Right atrium auricular region (tissue), 2 donors: ENCODE results near the gene CD274. TPM values are rescaled to one million over a fixed set of nuclear protein-coding genes. Genes with fewer than 3 reads are reported as not detected.
A peak's percentile ranks its signal among the peaks of the same experiment; 100 is the strongest.

Source experiments
- DNase-seq: peaks from one replicate; pipeline ENCODE4 v3.0.0-alpha.2; 2019; ENCODE audit warnings: low spot score
- H3K27ac ChIP-seq, 2 donors: fragments of 200-600 bp; sonication (generic); 1 replicate in 1 of 2; 2 replicates in 1 of 2; pipeline ENCODE4 v1.5.1; 2016 to 2019
- H3K27me3 ChIP-seq, 2 donors: fragments of 200-600 bp; sonication (generic); one replicate each; pipeline versions ENCODE4 v1.5.1 to v1.6.0; 2017 to 2019
- H3K36me3 ChIP-seq: fragments of 200-600 bp; sonication (generic); one replicate; pipeline ENCODE4 v1.5.1; 2016
- H3K4me1 ChIP-seq, 2 donors: fragments of 200-600 bp; sonication (generic); one replicate each; pipeline versions ENCODE4 v1.5.1 to v1.6.0; 2017 to 2019
- H3K4me3 ChIP-seq, 2 donors: fragments of 200-600 bp; sonication (generic); 1 replicate in 1 of 2; 2 replicates in 1 of 2; pipeline ENCODE4 v1.5.1; 2017 to 2019; ENCODE audit warnings: mild to moderate bottlenecking in 1 of 2, moderate library complexity in 1 of 2
- H3K9me3 ChIP-seq, 2 donors: fragments of 200-600 bp; sonication (generic); one replicate each; pipeline ENCODE4 v1.5.1; 2019
- total RNA-seq, 2 donors: library from RNA; depleted of rRNA; stranded (reverse); fragments of >200 nt; gene quantifications; one replicate each; pipeline ENCODE4 v1.1.0, GENCODE V29; 2016
- TF ChIP-seq, protein P1 (sequence below), 2 donors: fragments of 200-600 bp; sonication (generic); IDR thresholded peaks; one replicate each; pipeline ENCODE4 v1.5.1; 2019; ENCODE audit warnings: antibody characterized with exemption in 2 of 2

The CD274 gene
- total RNA-seq, result 10 to 100 TPM in 1 of 2 donors, 1 to 10 TPM in 1; 6.6 to 14.1 TPM

- Histone ChIP-seq H3K27ac (peak within 1 kb of the TSS; percentile 83 to 84), H3K4me3 (peak within 1 kb of the TSS; percentile 64 to 66), H3K4me1 (peaks cover 0 to 18% of the 10 kb centered on the region in 2 donors), H3K36me3 (no peaks in the 10 kb centered on the region), H3K27me3 (no peaks in the 10 kb centered on the region), H3K9me3 (no peaks in the 10 kb centered on the region)
- TF ChIP-seq, protein P1, sequence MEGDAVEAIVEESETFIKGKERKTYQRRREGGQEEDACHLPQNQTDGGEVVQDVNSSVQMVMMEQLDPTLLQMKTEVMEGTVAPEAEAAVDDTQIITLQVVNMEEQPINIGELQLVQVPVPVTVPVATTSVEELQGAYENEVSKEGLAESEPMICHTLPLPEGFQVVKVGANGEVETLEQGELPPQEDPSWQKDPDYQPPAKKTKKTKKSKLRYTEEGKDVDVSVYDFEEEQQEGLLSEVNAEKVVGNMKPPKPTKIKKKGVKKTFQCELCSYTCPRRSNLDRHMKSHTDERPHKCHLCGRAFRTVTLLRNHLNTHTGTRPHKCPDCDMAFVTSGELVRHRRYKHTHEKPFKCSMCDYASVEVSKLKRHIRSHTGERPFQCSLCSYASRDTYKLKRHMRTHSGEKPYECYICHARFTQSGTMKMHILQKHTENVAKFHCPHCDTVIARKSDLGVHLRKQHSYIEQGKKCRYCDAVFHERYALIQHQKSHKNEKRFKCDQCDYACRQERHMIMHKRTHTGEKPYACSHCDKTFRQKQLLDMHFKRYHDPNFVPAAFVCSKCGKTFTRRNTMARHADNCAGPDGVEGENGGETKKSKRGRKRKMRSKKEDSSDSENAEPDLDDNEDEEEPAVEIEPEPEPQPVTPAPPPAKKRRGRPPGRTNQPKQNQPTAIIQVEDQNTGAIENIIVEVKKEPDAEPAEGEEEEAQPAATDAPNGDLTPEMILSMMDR (IDR thresholded peaks at IDR 0.05), result peak; percentile 42 to 91
- peak; percentile 90 for DNase-seq
Observed at GRCh38 chr9:5450359-5451091, at the start of gene CD274. Gene CD274 (plus strand): TSS chr9:5450542. CDS start chr9:5456114, 5,572 bp downstream.

- no peak for DNase-seq
- Histone ChIP-seq H3K27ac (no peak overlapping the region), H3K4me1 (no peaks in the 10 kb centered on the region), H3K4me3 (no peak overlapping the region), H3K9me3 (peaks cover 0 to 7% of the 10 kb centered on the region in 2 donors), H3K27me3 (no peaks in the 10 kb centered on the region), H3K36me3 (no peaks in the 10 kb centered on the region)
- TF ChIP-seq, protein P1 (IDR thresholded peaks at IDR 0.05), result no peak
Observed at GRCh38 chr9:5402217-5402616, 48.1 kb upstream of the CD274 start.

GRCh38 chr9:5408596-5408995 lies 41.7 kb upstream of the CD274 start:
- Histone ChIP-seq H3K27me3 (no peaks in the 10 kb centered on the region), H3K27ac (no peak overlapping the region), H3K4me3 (no peak overlapping the region), H3K36me3 (no peaks in the 10 kb centered on the region), H3K9me3 (peaks cover 0 to 20% of the 10 kb centered on the region in 2 donors), H3K4me1 (no peaks in the 10 kb centered on the region)
- DNase-seq, result no peak
- TF ChIP-seq, protein P1 (IDR thresholded peaks at IDR 0.05), result no peak

- TF ChIP-seq, protein P1 (IDR thresholded peaks at IDR 0.05), result no peak
- H3K27ac ChIP-seq, result no peak overlapping the region
- H3K27me3 ChIP-seq, result no peaks in the 10 kb centered on the region
- H3K9me3 ChIP-seq, result no peaks in the 10 kb centered on the region
- no peaks in the 10 kb centered on the region for H3K4me1 ChIP-seq
- H3K4me3 ChIP-seq, result no peak overlapping the region
- DNase-seq, result no peak
- H3K36me3 ChIP-seq, result peaks cover 11% of the 10 kb centered on the region
Observed at GRCh38 chr9:5416953-5417352, 33.4 kb upstream of the CD274 start.

GRCh38 chr9:5418481-5418880 lies 31.9 kb upstream of the CD274 start:
- Histone ChIP-seq H3K27me3 (no peaks in the 10 kb centered on the region), H3K36me3 (peaks cover 11% of the 10 kb centered on the region), H3K27ac (no peak overlapping the region), H3K9me3 (no peaks in the 10 kb centered on the region), H3K4me1 (no peaks in the 10 kb centered on the region), H3K4me3 (no peak overlapping the region)
- TF ChIP-seq, protein P1 (IDR thresholded peaks at IDR 0.05), result no peak
- no peak for DNase-seq
